Activated CD8-positive, alpha-beta memory T cell treated with anti-CD3 and anti-CD28 coated beads for 48 hours (primary cell): ENCODE data around the gene MRPL53.

Experiments used
- DNase-seq, 3 experiments: peaks; one replicate each; pipeline ENCODE4 v3.0.0-alpha.2; 2020; ENCODE audit warnings: low read depth in 2 of 3, low spot score in 2 of 3

The MRPL53 gene

DNA sequence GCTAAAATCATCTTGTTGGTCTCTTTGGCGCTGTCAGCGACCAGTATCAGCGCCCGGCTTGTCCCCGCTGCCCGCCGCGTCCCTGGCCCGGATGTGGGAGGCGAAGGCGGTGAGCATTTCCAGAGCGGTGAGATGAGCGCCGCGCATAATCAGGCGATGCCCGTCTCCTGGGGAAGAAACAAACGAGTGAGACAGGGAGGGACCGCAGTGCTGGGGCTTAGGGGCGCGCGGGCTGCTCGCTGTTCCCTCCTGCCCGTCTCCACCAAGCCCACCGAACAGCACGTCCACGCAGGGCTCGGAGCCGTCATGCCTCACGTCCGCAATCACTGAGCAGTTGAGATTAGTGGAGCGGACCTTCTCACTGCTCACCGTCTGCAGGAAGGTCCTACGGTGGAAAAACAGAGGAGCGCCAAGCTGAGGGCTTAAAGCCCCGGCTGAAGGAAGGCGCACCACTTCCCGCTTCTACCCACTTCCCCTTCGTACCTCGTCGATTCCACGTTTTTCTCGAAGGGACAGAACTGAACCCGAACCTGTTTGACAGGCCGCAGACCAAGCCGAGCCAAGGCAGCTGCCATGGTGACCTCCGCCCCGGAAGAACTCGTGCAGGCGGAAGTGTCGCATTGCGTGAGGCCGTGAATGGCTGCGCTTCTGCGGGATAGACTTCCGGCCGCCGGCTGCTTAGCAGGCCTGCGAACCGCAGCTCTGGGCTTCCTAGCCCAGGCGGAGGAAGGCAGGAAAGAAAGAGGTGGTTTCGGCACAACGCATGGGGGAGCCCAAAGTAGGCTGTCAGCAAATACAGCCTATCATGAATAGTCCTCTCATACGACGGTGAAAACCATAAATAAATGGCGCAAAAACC lies at the start of gene MRPL53:
MRPL53 (minus strand) TSS at position 595 of the 859 bp plus-strand sequence; CDS start at position 575, 20 bp downstream.
- peak; percentile 86 to 98 (median 92) for DNase-seq

GRCh38 chr2:74516650-74517049 lies 44.2 kb upstream of the MRPL53 start:
- DNase-seq: no peak

DNA sequence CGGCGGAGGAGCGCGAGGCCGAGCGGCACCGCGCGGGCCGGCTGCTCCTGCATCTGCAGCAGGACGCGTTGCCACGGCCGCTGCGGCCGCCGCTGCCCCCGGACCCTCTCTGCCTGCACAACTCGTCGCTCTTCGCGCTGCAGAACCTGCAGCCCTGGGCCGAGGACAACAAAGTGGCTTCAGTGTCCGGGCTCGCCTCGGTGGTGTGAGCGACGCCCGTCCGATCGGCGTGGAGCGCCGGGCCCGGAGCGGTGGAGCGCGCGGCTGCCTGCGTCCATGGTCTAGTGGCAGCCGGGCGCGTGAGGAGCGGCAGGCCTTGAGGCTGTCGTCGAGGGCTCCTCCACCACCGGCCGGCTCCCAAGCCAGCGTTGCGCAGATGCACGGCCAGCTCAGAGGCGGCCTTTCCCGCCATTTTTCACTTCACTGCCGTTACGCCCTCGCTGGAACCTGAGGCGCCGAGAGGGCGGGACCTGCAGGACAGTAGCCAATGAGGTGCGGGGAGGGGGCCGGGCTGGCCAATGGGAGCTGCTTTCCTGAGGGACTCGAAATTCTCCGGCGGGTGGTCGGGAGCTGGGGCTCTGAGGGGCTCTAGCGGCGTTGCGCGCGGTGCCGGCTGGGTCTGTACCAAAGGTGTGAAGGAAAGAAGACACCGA lies 43.6 kb upstream of the MRPL53 start:
- DNase-seq: no peak

GRCh38 chr2:74515271-74515980 lies 42.9 kb upstream of the MRPL53 start:
- DNase-seq: no peak

DNA sequence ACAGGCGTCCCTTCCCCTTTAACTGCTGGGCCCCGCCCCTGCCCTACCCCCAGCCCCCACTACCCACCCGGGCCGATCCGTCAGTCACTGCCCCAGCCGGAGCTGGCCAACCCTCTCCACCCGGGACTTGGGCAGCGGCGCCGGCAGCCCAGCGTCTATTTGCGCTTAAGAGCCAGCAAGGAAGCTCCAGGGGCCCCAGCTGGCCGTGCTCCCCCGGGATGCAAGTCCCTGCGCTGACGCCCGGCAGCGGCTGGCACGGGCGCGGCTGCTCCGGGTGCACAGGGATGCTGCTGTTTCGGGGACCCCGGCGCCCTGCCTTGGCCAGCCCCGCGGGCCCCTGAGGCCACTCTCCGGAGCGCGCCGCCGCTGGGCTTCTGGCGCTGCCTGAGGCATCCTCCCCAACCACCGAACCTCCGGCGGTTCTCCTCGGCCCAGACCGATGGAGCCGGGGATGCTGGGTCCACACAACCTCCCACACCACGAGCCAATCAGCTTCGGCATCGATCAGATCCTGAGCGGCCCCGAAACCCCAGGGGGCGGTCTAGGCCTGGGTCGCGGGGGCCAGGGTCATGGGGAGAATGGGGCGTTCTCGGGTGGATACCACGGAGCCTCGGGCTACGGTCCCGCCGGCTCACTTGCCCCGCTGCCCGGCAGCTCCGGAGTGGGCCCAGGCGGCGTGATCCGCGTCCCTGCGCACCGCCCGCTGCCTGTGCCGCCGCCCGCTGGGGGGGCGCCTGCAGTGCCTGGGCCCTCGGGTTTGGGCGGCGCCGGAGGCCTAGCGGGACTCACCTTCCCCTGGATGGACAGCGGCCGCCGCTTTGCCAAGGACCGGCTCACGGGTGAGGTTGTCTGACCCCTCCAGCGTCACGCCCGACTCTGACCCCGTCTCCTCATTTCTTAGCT lies 42.1 kb upstream of the MRPL53 start, which contains the start of gene TLX2:
TLX2 (plus strand) TSS at position 83 of the 903 bp plus-strand sequence; CDS start at position 440, 357 bp downstream.
- no peak for DNase-seq

- DNase-seq: no peak
These were observed 41.3 kb upstream of the MRPL53 start for GRCh38 chr2:74513605-74514367.

DNA sequence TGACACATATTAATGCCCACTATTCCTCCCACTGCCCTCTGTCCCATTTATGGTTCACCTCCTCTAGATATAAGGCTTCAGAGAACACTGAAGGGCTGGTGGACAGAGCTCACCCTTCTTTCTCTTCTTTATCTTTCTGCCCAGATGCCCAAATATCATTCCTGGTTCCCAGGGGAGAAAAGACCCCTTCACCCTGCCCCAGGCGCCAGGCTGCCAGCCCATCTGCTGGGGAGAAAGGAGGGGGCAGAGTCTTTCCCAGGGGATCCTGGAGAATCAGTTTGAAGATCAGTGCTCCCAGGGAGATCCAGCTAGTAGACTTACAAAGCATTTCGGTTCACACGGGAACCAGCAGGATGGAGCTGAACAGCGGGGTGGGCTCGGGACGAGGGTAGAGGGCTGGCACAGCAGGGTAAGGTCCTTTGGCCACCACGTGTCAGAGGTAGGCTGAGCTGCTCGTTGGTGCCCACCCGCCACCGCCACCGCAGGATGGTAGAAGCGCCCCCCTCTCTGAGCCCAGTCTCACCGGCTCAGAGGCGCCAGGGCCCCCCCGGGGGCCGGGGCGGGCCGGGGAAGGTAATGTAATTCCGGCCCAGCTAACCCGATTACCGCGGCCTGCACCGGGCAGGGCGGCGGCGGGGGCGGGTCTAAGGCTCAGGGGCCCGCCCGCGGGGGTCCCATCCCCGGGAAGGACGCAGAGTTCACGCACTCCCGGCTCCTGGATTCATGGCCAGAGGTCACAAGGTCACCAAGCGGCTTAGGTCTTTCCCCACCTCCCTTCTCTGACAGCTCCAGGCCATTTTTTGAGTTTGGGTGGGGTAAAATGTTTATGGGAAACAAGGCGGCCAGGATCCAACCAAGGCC lies 40.5 kb upstream of the MRPL53 start:
- DNase-seq: no peak

DNA sequence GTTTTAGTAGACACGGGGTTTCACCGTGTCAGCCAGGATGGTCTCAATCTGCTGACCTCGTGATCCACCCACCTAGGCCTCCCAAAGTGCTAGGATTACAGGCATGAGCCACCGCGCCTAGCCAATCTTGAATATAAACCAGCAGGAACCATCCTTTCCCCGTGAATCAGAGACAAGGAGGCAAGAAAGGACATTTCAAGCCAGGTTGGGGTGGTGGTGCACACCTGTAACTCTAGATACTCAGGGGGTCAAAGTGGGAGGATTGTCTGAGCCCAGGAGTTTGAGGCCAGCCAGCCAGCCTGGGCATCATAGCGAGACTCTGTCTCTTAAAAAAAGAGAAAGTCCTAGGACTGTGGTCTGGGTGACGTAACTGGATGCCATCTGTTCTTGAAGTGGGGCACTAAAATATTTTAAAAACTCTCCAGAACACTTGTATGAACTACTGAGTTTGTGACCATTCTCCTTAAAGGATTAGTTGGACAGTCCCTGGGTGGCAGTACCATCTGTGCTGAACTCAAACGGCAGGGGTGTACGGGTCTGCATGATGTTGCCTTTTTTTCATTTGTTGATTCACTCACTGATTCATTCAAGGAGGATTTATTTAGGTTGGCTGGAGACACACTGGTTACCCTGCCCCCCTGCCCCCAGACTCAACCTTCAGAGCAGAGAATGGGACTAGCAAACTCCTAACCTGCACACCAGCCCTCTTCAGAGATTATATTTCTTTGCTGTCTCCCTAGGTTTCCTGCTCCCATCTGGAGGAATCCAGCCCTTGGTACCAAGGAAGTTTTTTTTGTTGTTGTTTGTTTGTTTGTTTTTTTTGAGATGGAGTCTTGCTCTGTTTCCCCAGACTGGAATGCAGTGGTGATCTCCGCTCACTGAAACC lies 38.9 kb upstream of the MRPL53 start:
- DNase-seq: no peak

DNA sequence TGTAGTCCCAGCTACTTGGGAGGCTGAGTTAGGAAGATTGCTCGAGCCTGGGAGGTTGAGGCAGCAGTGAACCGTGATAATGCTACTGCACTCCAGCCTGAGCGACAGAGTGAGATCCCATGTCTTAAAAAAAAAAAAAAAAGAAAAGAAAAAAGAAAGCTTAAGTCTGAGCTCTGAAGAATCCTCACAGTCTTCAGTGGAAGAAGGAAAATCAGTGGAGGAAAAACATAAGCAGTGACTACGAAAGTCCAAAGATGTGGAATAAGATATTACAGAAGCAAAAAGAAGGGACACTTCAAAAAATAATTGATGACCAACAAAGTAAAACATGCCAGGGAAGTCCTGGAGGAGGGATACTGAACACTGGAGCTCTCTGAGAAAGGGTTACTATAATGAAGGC lies 37.8 kb upstream of the MRPL53 start:
- DNase-seq: no peak

GRCh38 chr2:74507926-74508520 lies 35.5 kb upstream of the MRPL53 start:
- DNase-seq: no peak

DNA sequence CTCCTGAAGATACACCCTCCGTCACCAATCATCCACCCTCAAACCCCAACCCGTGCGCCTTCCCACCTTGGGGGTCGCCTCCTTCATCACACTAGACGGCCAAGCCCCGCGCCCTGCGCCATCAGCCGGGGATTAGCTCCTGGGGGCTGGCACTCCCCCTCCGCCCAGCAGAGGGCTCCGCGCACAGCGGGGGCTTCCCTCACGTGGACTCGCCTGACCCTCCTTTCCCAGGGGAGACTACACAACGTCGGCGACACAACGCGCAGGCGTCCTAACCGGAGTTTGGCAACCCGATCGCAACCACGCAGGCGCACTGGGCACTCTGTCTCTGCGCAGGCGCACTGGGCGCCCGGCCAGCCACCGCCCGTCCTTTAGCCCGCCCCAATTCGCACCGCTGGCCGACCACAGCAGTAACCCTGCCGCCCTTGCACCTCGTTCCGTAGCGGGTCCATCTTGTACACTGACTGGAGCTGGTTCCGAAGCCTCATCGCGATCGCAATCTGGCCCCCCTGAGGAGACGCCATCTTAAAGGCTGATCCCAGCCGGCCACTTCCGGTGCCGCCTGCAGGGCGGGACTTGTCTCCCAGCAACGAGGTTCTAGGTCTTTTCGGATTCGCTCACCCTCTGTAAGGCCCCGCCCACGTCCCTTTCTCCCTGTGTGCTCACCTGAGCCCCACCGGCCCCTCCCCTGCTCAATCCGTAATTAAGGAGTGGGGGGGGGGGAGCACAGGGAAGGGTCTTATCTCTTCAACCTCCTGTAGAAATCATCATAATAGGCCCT lies 34.9 kb upstream of the MRPL53 start, which contains the start of gene PCGF1:
PCGF1 (minus strand) TSS at position 551 of the 781 bp plus-strand sequence; CDS start at position 524, 27 bp downstream.
- peak; percentile 92 to 98 (median 94) for DNase-seq

GRCh38 chr2:74505448-74506246 lies 33.2 kb upstream of the MRPL53 start:
- no peak for DNase-seq

DNA sequence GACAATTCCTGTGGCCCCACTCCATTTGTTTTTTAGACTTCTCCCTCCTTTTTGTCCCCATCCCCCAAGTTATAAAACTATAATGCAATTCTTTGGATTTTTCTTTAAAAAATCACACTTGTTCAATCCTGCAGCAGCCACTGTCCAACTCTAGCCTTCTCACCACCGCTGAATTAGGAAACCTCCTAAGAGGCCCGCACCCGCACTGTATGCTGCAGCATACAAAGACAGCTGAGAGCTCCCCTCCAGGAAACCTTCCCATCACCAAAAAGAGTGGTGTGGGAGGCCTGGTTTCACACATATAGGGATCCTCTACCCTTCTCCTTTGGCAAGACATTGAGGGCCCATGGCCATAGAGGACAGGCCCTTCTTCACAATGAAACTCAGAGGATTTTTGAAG lies 32.1 kb upstream of the MRPL53 start:
- DNase-seq: no peak

GRCh38 chr2:74503506-74504475 lies 31.3 kb upstream of the MRPL53 start:
- DNase-seq: no peak
